ENCODE data around the gene SYNE1. TPM values are rescaled to one million over a fixed set of nuclear protein-coding genes. Genes with fewer than 3 reads are reported as not detected.

The SYNE1 gene
- total and polyA plus RNA-seq, 4 experiments from 2014 or later: 22.5 to 228 (median 144) TPM

- no peaks in the 10 kb centered on the region for H3K36me3 ChIP-seq (ENCODE audit: insufficient read depth, low read length)
- no peak overlapping the region for H3K4me3 Mint-ChIP-seq
- ChIA-PET POLR2A (ENCODE audit: partially characterized antibody) (no interaction called here), CTCF (ENCODE audit: partially characterized antibody) (no interaction called here)
- H3K4me1 ChIP-seq (ENCODE audit: insufficient read depth, low read length): peaks cover 24% of the 10 kb centered on the region
- DNase-seq: no peak
- intact Hi-C loops (cut with micrococcal nuclease): no loop called here
- H3K27ac ChIP-seq (ENCODE audit: low read depth, low read length): peak overlapping the region; percentile 14
- no peak overlapping the region for H3K4me3 ChIP-seq (ENCODE audit: low read length in 2 of 2)
- H3K9me3 Mint-ChIP-seq: peaks cover 3 to 18% (median 10%) of the 10 kb centered on the region in 8 donors
- H3K36me3 Mint-ChIP-seq: peaks cover 46 to 47% of the 10 kb centered on the region in 2 donors
- H3K4me1 Mint-ChIP-seq: peaks cover 34 to 64% (median 46%) of the 10 kb centered on the region in 4 donors
- H3K27me3 ChIP-seq (ENCODE audit: insufficient read depth, low read length): no peaks in the 10 kb centered on the region
- no peaks in the 10 kb centered on the region for H3K27me3 Mint-ChIP-seq
- peak overlapping the region; percentile 41 to 80 (median 66) for H3K27ac Mint-ChIP-seq
- H3K9me3 ChIP-seq (ENCODE audit: control insufficient read depth in 1 of 2, low read length in 2 of 2): no peaks in the 10 kb centered on the region
Measured at GRCh38 chr6:152189736-152190135, 447.4 kb downstream of the SYNE1 start.

GRCh38 chr6:152188011-152188410 is 449.2 kb downstream of the SYNE1 start:
- Histone ChIP-seq H3K27me3 (ENCODE audit: insufficient read depth, low read length) (no peaks in the 10 kb centered on the region), H3K4me1 (ENCODE audit: insufficient read depth, low read length) (peaks cover 24% of the 10 kb centered on the region), H3K27ac (ENCODE audit: low read depth, low read length) (no peak overlapping the region), H3K9me3 (ENCODE audit: control insufficient read depth in 1 of 2, low read length in 2 of 2) (no peaks in the 10 kb centered on the region), H3K4me3 (ENCODE audit: low read length in 2 of 2) (no peak overlapping the region), H3K36me3 (ENCODE audit: insufficient read depth, low read length) (no peaks in the 10 kb centered on the region)
- intact Hi-C loops (cut with micrococcal nuclease): no loop called here
- POLR2A ChIA-PET (ENCODE audit: partially characterized antibody): interaction anchor here (0.6 to 7.8 kb wide), 2 partner anchors 15 to 329 kb away, joined by 3 to 179 read pairs; no protein-coding TSS in a partner anchor
- CTCF ChIA-PET (ENCODE audit: partially characterized antibody): interaction anchor here (0.9 to 1.2 kb wide), 2 partner anchors 17 to 18 kb away, joined by 3 to 5 read pairs; no protein-coding TSS in a partner anchor
- H3K9me3 Mint-ChIP-seq: peaks cover 0 to 13% (median 6%) of the 10 kb centered on the region in 8 donors
- H3K4me3 Mint-ChIP-seq: no peak overlapping the region
- H3K4me1 Mint-ChIP-seq: peaks cover 36 to 67% (median 51%) of the 10 kb centered on the region in 4 donors
- H3K27me3 Mint-ChIP-seq: no peaks in the 10 kb centered on the region
- peak overlapping the region; percentile 22 to 99 (median 90) for H3K27ac Mint-ChIP-seq
- no peak for DNase-seq
- peaks cover 36 to 49% of the 10 kb centered on the region in 2 donors for H3K36me3 Mint-ChIP-seq

- H3K36me3 Mint-ChIP-seq: peaks cover 26 to 49% of the 10 kb centered on the region in 2 donors
- POLR2A ChIA-PET (ENCODE audit: partially characterized antibody): interaction anchor here (0.7 to 7.8 kb wide), 6 partner anchors 11 to 79 kb away, joined by 3 to 179 read pairs (median 26); no protein-coding TSS in a partner anchor
- H3K27me3 Mint-ChIP-seq: no peaks in the 10 kb centered on the region
- peaks cover 0 to 8% (median 3%) of the 10 kb centered on the region in 8 donors for H3K9me3 Mint-ChIP-seq
- H3K4me1 Mint-ChIP-seq: peaks cover 44 to 79% (median 60%) of the 10 kb centered on the region in 4 donors
- DNase-seq: no peak
- Histone ChIP-seq H3K36me3 (ENCODE audit: insufficient read depth, low read length) (no peaks in the 10 kb centered on the region), H3K9me3 (ENCODE audit: control insufficient read depth in 1 of 2, low read length in 2 of 2) (no peaks in the 10 kb centered on the region), H3K4me1 (ENCODE audit: insufficient read depth, low read length) (peaks cover 36% of the 10 kb centered on the region), H3K4me3 (ENCODE audit: low read length in 2 of 2) (peak overlapping the region in 1 of 2 donors; percentile 6), H3K27ac (ENCODE audit: low read depth, low read length) (peak overlapping the region; percentile 24), H3K27me3 (ENCODE audit: insufficient read depth, low read length) (no peaks in the 10 kb centered on the region)
- intact Hi-C loops (cut with micrococcal nuclease): no loop called here
- H3K27ac Mint-ChIP-seq: peak overlapping the region; percentile 90 to 99 (median 98)
- CTCF ChIA-PET (ENCODE audit: partially characterized antibody): interaction anchor here (1.2 kb wide), 2 partner anchors 19 to 496 kb away, joined by 4 to 5 read pairs; no protein-coding TSS in a partner anchor
- peak overlapping the region; percentile 64 to 98 (median 90) for H3K4me3 Mint-ChIP-seq
Measured at GRCh38 chr6:152186840-152187239, 450.3 kb downstream of the SYNE1 start.

GRCh38 chr6:152184917-152185574 is 452.1 kb downstream of the SYNE1 start:
- Histone ChIP-seq H3K4me3 (ENCODE audit: low read length in 2 of 2) (peak overlapping the region; percentile 39 to 76), H3K9me3 (ENCODE audit: control insufficient read depth in 1 of 2, low read length in 2 of 2) (no peaks in the 10 kb centered on the region), H3K4me1 (ENCODE audit: insufficient read depth, low read length) (peaks cover 54% of the 10 kb centered on the region), H3K36me3 (ENCODE audit: insufficient read depth, low read length) (no peaks in the 10 kb centered on the region), H3K27ac (ENCODE audit: low read depth, low read length) (peak overlapping the region; percentile 77), H3K27me3 (ENCODE audit: insufficient read depth, low read length) (no peaks in the 10 kb centered on the region)
- H3K27me3 Mint-ChIP-seq: no peaks in the 10 kb centered on the region
- H3K27ac Mint-ChIP-seq: peak overlapping the region; percentile 90 to 99 (median 98)
- peak overlapping the region; percentile 87 to 98 (median 96) for H3K4me3 Mint-ChIP-seq
- ChIA-PET POLR2A (ENCODE audit: partially characterized antibody) (interaction anchor here (0.6 to 7.8 kb wide), 35 partner anchors 9 to 795 kb away, joined by 3 to 179 read pairs (median 5); partner anchors contain the start of genes RMND1 and ZBTB2), CTCF (ENCODE audit: partially characterized antibody) (interaction anchor here (0.8 to 3.2 kb wide), 14 partner anchors 8 to 154 kb away, joined by 3 to 20 read pairs (median 3); no protein-coding TSS in a partner anchor)
- H3K4me1 Mint-ChIP-seq: peaks cover 50 to 85% (median 68%) of the 10 kb centered on the region in 4 donors
- H3K9me3 Mint-ChIP-seq: no peaks in the 10 kb centered on the region
- peak; percentile 46 to 66 (median 62) for DNase-seq
- intact Hi-C loops (cut with micrococcal nuclease): loop anchor here (1.0 to 2.0 kb wide), 4 partner anchors 14 to 794 kb away; partner anchors contain the start of gene ZBTB2
- peaks cover 29 to 52% of the 10 kb centered on the region in 2 donors for H3K36me3 Mint-ChIP-seq

GRCh38 chr6:152184573-152184916 is 452.6 kb downstream of the SYNE1 start:
- CTCF ChIA-PET (ENCODE audit: partially characterized antibody): interaction anchor here (0.8 to 3.2 kb wide), 13 partner anchors 9 to 154 kb away, joined by 3 to 20 read pairs (median 3); no protein-coding TSS in a partner anchor
- intact Hi-C loops (cut with micrococcal nuclease): loop anchor here (2.0 kb wide), 2 partner anchors 14 to 794 kb away; partner anchors contain the start of gene ZBTB2
- POLR2A ChIA-PET (ENCODE audit: partially characterized antibody): interaction anchor here (0.6 to 7.8 kb wide), 31 partner anchors 9 to 795 kb away, joined by 3 to 179 read pairs (median 6); partner anchors contain the start of genes RMND1 and ZBTB2

GRCh38 chr6:152180601-152181000 is 456.6 kb downstream of the SYNE1 start:
- Histone ChIP-seq H3K9me3 (ENCODE audit: control insufficient read depth in 1 of 2, low read length in 2 of 2) (no peaks in the 10 kb centered on the region), H3K4me1 (ENCODE audit: insufficient read depth, low read length) (peaks cover 38% of the 10 kb centered on the region), H3K27ac (ENCODE audit: low read depth, low read length) (no peak overlapping the region), H3K4me3 (ENCODE audit: low read length in 2 of 2) (no peak overlapping the region), H3K36me3 (ENCODE audit: insufficient read depth, low read length) (peaks cover 30% of the 10 kb centered on the region), H3K27me3 (ENCODE audit: insufficient read depth, low read length) (no peaks in the 10 kb centered on the region)
- peaks cover 25 to 54% of the 10 kb centered on the region in 2 donors for H3K36me3 Mint-ChIP-seq
- ChIA-PET POLR2A (ENCODE audit: partially characterized antibody) (interaction anchor here (0.6 kb wide), 1 partner anchor 41 kb away, joined by 5 read pairs; no protein-coding TSS in a partner anchor), CTCF (ENCODE audit: partially characterized antibody) (interaction anchor here (0.7 kb wide), 1 partner anchor 9 kb away, joined by 3 read pairs; no protein-coding TSS in a partner anchor)
- H3K4me1 Mint-ChIP-seq: peaks cover 31 to 62% (median 45%) of the 10 kb centered on the region in 4 donors
- peak overlapping the region in 6 of 7 donors; percentile 13 to 86 (median 68) for H3K27ac Mint-ChIP-seq
- H3K4me3 Mint-ChIP-seq: peak overlapping the region; percentile 25 to 83 (median 54)
- DNase-seq: no peak
- intact Hi-C loops (cut with micrococcal nuclease): no loop called here
- H3K9me3 Mint-ChIP-seq: no peaks in the 10 kb centered on the region
- no peaks in the 10 kb centered on the region for H3K27me3 Mint-ChIP-seq

More at GRCh38 chr6:152184573-152184916, 452.6 kb downstream of the SYNE1 start:
- H3K9me3 ChIP-seq (ENCODE audit: control insufficient read depth in 1 of 2, low read length in 2 of 2): no peaks in the 10 kb centered on the region
- Mint-ChIP-seq H3K4me3 (peak overlapping the region; percentile 87 to 98 (median 96)), H3K27ac (peak overlapping the region; percentile 90 to 99 (median 98)), H3K4me1 (peaks cover 47 to 82% (median 68%) of the 10 kb centered on the region in 4 donors), H3K36me3 (peaks cover 27 to 51% of the 10 kb centered on the region in 2 donors), H3K9me3 (no peaks in the 10 kb centered on the region), H3K27me3 (no peaks in the 10 kb centered on the region)
- H3K36me3 ChIP-seq (ENCODE audit: insufficient read depth, low read length): no peaks in the 10 kb centered on the region
- peaks cover 56% of the 10 kb centered on the region for H3K4me1 ChIP-seq (ENCODE audit: insufficient read depth, low read length)
- no peaks in the 10 kb centered on the region for H3K27me3 ChIP-seq (ENCODE audit: insufficient read depth, low read length)
- no peak for DNase-seq
- peak overlapping the region; percentile 77 for H3K27ac ChIP-seq (ENCODE audit: low read depth, low read length)
- peak overlapping the region; percentile 39 to 76 for H3K4me3 ChIP-seq (ENCODE audit: low read length in 2 of 2)
